KOPT-K1 (cell line): Measurements from ENCODE around the gene DUS1L.

Source experiments
- H3K27ac ChIP-seq: fragments of 200-600 bp; sonication (generic); 2 replicates; pipeline ENCODE4 v1.5.1; 2016; ENCODE audit warnings: antibody characterized with exemption, mild to moderate bottlenecking, low read depth, low read length; ENCODE audit not compliant: poor library complexity, severe bottlenecking
- H3K36me3 ChIP-seq: fragments of 200-600 bp; sonication (generic); 2 replicates; pipeline ENCODE4 v1.5.1; 2017; ENCODE audit warnings: antibody characterized with exemption, mild to moderate bottlenecking, low read length, moderate library complexity; ENCODE audit not compliant: insufficient read depth
- H3K9me3 ChIP-seq: fragments of 200-600 bp; sonication (generic); 2 replicates; pipeline ENCODE4 v1.5.1; 2017; ENCODE audit warnings: antibody characterized with exemption, low read length, mild to moderate bottlenecking; ENCODE audit not compliant: insufficient read depth, poor library complexity, severe bottlenecking

Gene DUS1L

DNA sequence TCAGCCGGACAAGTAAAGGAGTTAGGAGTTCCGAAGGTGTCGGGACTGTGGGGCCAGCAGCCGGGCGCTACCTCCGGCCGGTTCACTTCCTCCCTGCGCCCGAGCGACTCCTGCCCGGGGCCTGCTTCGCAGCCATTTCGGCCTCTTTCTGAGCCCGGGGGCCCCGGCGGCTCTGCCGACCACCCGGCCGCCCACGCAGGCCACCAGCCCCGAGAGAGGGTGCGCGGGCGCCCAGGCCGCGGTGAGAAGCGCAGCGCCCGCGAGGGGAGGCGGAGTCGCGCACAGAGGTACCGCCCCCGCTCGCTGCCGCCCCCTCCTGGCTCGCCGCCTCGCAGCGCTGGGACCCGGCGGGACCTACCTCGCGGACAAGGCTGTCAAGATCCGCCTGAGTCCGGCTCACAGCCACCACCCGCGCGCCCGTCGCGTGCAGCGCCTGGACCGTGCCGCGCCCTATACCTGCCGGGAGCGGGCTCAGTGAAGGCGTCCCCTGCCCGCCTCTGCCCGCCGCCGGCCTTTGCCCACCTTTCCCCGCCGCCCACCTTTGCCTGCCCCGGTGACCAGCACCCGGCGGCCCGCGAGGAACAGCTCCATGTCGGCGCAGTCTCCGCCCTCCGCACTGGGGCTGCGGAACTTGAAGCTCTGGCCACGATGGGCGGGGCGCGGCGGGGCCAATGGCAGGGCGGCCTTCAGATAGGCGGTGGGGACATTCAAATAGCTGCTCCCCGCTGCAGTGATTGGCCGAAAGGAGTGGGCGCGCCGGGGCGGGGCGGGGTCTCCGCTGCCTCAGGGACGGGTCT, 28.3 kb downstream of the DUS1L start, which contains the start of gene DCXR:
Gene DCXR, minus strand, starts transcription at position 606 of the 797 bp plus-strand sequence. Its CDS starts 15 bp downstream, at position 591.
- Histone ChIP-seq H3K36me3 (no peaks in the 10 kb centered on the region; the same call in 1 of the 2 replicates), H3K9me3 (no peaks in the 10 kb centered on the region), H3K27ac (peak within 1 kb of the TSS; percentile 65)

GRCh38 chr17:82036634-82037091, 28.9 kb downstream of the DUS1L start:
- H3K9me3 ChIP-seq = no peaks in the 10 kb centered on the region
- H3K27ac ChIP-seq = peak overlapping the region; percentile 65
- no peaks in the 10 kb centered on the region; the same call in 1 of the 2 replicates for H3K36me3 ChIP-seq

DNA sequence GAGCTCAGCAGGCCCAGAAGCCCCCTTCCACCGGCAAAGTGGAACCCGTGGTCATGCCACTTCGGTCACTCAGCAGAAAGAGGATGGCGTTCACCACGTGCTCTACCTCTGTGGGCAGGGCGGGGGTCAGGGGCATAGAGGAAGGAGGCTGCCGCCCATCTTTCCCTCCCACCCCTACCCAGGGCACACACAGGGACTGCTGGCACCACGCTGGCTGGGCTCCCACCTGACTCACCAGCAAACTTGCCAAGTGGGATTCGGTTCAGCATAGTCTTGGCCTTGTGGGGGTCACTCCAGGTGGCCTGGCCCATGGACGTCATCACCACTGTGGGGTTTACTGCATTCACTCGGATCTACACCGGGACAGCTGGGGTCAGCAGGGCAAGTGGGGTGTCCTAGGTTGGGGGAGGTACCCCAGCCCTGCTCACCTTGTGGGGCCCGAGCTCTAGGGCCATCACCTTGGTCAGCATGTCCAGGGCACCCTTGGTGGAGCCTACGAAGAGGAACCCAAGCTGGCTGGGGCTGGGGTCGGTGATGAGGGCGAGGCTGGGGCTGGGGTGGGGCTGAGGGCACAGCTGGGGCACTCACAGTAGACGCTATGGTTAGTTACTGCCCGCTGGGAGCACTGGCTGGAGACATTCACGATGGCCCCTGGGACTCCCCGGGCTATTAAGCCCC, 29.5 kb downstream of the DUS1L start:
- H3K36me3 ChIP-seq = no peaks in the 10 kb centered on the region; the same call in 1 of the 2 replicates
- no peaks in the 10 kb centered on the region for H3K9me3 ChIP-seq
- H3K27ac ChIP-seq = no peak overlapping the region

- H3K9me3 ChIP-seq = no peaks in the 10 kb centered on the region
- no peaks in the 10 kb centered on the region; the same call in 1 of the 2 replicates for H3K36me3 ChIP-seq
- H3K27ac ChIP-seq = no peak overlapping the region
Measured at GRCh38 chr17:82035488-82035887, 30.1 kb downstream of the DUS1L start.

DNA sequence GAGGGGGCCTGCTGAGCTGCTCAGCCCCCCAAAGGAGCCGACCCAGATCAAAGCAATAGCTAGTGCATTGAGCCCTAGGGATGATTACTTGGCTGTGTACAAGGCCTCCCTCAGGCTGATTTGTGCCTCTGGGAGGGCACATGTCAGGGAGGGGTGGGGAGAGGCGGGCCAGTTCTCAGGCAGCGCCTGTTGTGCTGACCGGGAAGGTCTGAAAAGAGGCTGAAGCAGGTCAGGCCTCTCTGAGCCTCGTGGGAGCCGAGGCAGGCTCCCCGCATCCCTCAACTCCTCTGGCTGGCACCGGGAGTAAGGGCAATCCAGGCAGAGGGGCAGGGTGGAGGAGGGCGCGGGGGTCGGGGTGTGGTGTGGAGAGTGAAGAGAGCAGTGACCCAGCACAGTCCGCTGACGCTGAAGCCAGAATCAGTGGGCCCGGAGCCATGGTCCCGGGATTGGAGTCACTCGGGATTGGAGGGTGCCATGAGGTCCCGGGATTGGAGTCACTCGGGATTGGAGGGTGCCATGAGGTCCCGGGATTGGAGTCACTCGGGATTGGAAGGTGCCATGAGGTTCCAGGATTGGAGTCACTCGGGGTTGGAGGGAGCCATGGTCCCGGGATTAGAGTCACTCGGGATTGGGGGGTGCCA, 31.1 kb downstream of the DUS1L start:
- Histone ChIP-seq H3K36me3 (peaks cover 8% of the 10 kb centered on the region; the same call in 1 of the 2 replicates), H3K27ac (no peak overlapping the region), H3K9me3 (no peaks in the 10 kb centered on the region)

DNA sequence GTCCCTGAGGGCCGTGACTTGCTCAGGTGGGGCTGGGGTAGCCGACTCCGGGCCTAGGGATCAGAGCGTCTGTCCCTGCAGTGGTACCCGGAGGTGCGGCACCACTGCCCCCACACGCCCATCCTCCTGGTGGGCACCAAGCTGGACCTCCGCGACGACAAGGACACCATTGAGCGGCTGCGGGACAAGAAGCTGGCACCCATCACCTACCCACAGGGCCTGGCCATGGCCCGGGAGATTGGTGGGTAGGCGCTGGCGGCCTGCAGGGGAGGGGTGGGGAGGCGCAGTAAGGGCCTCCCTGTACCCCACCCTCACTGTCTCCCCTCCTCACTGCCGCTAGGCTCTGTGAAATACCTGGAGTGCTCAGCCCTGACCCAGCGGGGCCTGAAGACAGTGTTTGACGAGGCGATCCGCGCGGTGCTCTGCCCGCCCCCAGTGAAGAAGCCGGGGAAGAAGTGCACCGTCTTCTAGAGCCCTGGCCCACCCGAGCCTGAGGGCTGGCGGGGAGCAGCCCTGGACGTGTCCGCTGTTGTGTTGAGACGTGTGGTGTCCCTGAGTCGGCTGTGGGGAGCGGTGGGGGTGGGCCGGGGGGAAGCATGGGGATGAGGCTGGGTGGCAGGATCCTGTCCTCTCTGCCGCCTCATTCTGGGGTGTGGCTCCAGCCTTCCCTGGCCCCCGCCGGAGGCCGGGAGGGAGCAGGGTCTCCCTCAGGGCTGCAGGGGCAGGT, 32.1 kb downstream of the DUS1L start:
- Histone ChIP-seq H3K36me3 (peaks cover 17% of the 10 kb centered on the region; the same call in 1 of the 2 replicates), H3K9me3 (no peaks in the 10 kb centered on the region), H3K27ac (no peak overlapping the region)

GRCh38 chr17:82031885-82032627, 33.5 kb downstream of the DUS1L start:
- Histone ChIP-seq H3K36me3 (peaks cover 31% of the 10 kb centered on the region; the same call in 1 of the 2 replicates), H3K9me3 (no peaks in the 10 kb centered on the region), H3K27ac (no peak overlapping the region)

GRCh38 chr17:82031303-82031884, 34.2 kb downstream of the DUS1L start, which contains the start of gene RAC3:
Gene RAC3, plus strand, starts transcription at chr17:82031678. Its CDS starts 84 bp downstream, at chr17:82031762.
- Histone ChIP-seq H3K36me3 (peaks cover 34% of the 10 kb centered on the region; the same call in 1 of the 2 replicates), H3K27ac (peak within 1 kb of the TSS; percentile 34), H3K9me3 (no peaks in the 10 kb centered on the region)

GRCh38 chr17:82030470-82031302, 34.9 kb downstream of the DUS1L start:
- Histone ChIP-seq H3K27ac (peak overlapping the region; percentile 34), H3K9me3 (no peaks in the 10 kb centered on the region), H3K36me3 (peaks cover 34% of the 10 kb centered on the region; the same call in 1 of the 2 replicates)

- no peak overlapping the region for H3K27ac ChIP-seq
- H3K36me3 ChIP-seq = peaks cover 34% of the 10 kb centered on the region; the same call in 1 of the 2 replicates
- H3K9me3 ChIP-seq = no peaks in the 10 kb centered on the region
Measured at GRCh38 chr17:82029990-82030469, 35.6 kb downstream of the DUS1L start.

DNA sequence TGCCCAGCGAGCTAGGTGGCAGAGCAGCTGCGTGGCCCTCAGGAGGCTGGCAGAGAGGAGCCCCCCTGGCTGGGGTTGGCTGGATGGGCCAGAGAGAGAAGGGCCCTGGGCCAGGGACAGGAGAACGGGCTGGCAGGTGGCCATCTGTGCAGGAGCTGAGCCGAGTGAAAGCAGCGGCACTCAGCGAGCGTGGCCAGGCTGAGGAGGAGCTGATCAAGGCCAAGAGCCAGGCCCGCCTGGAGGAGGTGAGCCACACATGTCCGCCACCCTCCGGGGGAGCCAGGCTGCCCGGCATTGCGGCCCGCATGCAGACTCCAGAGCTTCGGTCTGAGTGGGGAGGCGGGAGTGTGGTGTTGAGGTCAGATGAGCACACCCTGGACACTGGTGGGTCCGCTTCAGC, 36.2 kb downstream of the DUS1L start:
- H3K27ac ChIP-seq = no peak overlapping the region
- H3K36me3 ChIP-seq = peaks cover 34% of the 10 kb centered on the region; the same call in 1 of the 2 replicates

GRCh38 chr17:82028966-82029365, 36.6 kb downstream of the DUS1L start:
- Histone ChIP-seq H3K27ac (no peak overlapping the region), H3K9me3 (no peaks in the 10 kb centered on the region), H3K36me3 (peaks cover 34% of the 10 kb centered on the region; the same call in 1 of the 2 replicates)

More for the DNA sequence above, 36.2 kb downstream of the DUS1L start:
- H3K9me3 ChIP-seq = no peaks in the 10 kb centered on the region

GRCh38 chr17:82028246-82028645, 37.4 kb downstream of the DUS1L start:
- H3K36me3 ChIP-seq = peaks cover 34% of the 10 kb centered on the region; the same call in 1 of the 2 replicates

More at GRCh38 chr17:82028246-82028645, 37.4 kb downstream of the DUS1L start:
- Histone ChIP-seq H3K9me3 (no peaks in the 10 kb centered on the region), H3K27ac (no peak overlapping the region)
